Esophagus mucosa (tissue), 1 donor: ENCODE data around the gene FOXF1. TPM values are rescaled to one million over a fixed set of nuclear protein-coding genes. Genes with fewer than 3 reads are reported as not detected.

Experiments used
- ATAC-seq: fragments of 200-7000 bp; cut with Tn5 transposase; one replicate; pipeline ENCODE4 v1.9.1; 2020
- total RNA-seq: library from RNA; stranded (reverse); gene quantifications from one replicate; pipeline ENCODE4 v1.2.4, GENCODE V29; 2023
- donor health status: DM: yes; HTN: yes; CAD: no.

Gene FOXF1
- total RNA-seq, 1 donor from 2014 or later = 0.68 TPM

DNA sequence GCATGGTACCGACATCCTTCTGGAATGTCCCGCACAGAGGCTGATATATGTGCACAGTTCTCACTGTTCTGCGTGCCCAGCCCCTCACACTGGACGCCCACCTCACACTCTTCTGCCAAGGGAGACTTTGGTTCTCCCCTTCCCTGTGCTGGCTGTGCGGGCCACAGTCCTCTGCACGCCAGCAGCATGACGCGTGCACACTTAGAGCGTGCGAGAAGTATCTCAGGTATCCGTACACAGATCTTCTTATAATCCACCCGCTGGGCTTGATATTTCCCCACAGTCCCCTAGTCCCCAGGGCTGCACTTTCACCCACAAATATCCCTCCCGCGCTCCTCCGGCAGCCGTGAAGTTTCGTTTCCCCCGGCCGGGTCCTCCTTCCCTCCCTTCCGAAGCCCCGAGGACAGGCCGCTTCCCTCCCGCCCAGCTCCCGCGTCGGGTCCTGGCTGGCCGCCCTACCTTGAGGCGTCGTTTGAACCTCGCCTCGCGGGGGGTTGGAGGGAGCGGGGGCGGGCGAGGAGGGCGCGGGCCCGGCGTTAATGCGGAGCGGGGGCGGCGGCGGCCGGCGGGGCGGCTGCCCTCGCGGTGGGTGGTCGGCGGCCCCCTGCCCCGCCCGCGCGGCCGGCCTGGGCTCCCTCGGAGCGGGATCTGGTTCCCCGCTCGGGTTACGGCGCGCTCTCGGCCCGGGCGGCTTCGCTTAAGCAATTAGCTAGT lies 5.0 kb upstream of the FOXF1 start:
- no peak for ATAC-seq

DNA sequence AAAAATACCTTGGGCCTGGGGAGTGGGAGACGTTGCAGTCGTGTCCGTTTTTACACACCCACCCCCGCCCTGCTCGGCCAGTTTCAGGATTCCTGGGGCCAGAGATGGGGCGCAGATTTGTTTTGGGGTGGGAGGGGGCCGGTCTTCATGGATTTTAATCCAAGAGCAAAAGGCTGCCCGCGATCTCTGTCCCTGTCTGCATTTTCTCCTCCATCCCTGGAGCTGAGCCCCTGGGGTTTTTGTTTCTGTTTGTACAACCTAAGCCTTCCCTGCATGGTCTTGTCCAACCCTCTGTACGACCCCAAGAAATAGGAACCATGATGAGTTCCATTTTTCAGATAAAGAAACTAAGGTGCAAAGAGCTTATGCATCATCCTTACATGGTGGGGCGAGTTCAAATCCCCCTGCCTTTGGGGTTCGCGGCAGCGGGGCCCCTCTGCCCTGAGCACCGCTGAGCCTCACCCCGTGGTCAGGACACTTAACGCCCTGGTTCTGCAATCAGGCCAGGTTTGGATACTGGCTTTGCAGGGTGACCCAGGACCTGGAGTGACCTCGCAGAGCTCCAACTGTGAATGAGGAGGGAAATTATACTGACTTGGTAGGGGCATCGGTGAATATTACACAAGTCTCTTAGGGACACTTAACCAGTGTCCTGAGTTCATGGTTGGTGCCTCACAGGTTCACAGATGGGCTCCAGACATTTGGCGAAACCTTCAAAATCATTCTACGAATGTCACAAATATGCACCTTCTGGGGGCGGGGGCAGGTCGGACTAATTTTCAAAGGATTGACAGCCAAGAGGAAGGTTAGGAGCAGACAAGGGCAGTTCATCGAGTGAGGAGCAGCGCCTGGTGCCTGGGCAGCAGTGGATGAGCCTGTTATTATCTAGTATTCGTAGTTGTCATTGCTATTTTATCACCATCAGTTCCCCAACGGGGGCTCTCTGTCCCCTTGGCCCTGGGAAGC lies 4.1 kb upstream of the FOXF1 start:
- ATAC-seq = no peak

DNA sequence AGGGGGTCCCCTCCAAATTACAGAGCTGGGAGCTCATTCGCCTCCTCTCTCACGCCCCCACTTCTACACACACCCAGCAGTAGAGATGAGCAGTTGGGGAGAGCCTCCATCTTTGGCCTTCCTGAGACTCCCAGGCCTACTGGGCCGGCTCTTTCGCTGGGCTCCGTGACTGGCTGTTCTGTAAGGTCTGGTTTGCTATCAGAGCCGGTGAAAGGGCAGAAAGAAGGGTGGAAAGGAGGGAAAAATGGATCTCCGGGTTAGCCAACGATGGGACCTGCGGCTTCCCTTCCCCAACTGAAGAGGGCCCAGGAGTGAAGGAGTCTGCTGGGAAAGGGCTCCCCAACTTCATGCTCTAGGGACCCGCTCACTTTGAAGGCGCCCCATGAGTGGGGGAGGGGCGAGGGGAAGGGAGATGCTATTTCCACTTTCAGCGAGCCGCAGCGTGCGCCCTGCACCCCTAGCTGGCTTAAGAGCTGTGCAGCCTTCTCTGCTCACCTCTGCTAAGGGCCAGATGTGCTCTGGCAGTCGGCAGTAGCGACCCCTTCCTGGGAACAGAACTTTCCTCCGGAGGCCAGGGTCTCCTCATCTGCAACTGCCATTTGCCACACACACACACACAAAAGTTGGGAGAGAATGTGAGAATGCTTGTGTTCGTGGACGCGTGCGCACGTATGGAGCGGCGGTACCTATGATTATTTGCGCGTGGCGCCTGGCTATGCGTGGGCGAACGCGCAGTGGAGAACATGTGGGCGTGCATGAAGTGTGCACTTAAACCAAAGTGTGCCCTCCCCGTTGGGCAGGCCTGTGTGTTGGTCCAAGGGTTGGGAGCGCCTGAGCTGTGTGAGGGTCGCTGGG lies 2.9 kb upstream of the FOXF1 start:
- no peak for ATAC-seq

DNA sequence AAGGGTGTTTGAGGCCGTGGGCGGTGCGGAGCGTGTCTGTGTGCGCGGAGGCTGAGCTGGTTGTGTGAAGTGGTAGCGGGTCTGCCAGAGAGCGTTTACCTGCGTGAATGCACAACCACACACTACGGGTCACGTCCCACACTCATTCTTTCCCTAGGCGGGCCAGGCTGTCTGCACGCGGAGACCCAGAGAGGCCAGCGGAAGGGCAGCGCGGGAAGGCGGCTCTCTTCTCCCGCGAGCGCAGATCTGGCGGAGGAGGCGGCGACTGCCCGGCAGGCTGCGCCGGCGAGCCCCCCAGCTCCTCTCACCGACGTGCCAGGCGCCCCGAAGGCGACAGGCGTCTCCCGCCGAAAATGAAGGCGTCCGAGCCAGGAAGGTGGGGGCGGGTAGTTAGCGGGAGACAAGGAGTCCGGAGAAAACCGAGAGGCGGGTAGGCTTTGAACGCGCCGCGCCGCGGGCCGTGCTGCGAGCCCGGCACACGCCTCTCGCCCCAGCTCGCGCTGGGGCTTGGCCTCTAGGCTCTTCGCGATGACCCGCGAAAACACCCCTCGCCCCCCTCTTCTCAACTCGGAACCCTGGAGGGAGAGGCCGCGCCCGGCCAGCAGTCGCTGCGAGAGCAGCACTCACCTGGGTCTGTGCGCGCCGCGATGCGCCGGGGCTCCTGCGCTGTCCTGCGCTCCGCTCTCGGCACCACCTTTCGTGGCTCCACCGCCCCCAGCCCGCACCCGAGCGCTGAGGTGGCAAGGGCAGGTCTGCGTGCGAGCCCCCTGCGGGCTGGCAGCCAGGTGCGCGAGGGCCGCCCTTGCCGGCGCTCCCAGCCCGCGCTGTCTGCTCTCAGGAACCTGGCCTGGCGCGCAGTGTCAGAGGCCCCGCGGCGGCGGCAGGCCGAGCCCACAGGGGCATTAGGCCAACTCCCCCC lies 2.0 kb upstream of the FOXF1 start:
- ATAC-seq = no peak

DNA sequence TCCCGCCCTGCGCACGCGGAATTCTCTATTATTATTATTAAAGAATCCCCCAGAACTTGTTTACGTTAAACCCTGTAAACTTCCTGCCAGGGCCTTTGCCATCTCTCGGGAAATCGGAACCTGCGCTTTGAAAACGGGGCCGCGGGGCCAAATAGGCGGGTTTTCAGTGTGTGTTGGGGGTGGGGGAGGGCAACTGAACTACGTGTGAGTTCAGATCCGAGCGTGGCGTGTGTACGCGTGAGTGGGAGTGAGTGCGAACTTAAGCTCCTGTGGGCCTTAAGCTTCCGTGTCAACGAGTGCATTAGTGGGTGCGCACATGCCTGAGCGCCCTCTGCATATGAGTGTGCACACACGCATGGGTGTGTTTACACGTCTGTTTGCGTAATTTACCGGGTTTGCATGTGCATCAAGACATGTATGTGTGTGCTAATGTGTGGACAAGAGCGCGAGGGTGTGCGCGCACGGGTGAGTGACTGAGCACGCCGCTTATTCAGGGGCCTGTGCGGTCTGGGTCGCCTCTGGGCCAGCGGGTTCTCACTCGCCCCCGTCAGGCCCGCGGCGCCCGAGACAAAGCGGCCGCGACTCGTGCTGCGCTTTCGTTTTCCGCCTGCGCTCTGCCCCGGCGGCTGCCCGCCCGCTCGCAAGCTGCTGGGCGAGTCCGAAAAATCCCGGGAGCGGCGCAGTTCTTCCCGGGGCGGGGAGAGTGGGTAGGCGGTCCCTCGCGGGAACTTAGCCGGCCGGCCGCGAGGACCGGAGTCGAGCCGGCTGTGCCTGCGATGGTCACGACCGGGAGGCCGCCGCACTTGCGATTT lies 1.2 kb upstream of the FOXF1 start:
- ATAC-seq = peak; percentile 37

DNA sequence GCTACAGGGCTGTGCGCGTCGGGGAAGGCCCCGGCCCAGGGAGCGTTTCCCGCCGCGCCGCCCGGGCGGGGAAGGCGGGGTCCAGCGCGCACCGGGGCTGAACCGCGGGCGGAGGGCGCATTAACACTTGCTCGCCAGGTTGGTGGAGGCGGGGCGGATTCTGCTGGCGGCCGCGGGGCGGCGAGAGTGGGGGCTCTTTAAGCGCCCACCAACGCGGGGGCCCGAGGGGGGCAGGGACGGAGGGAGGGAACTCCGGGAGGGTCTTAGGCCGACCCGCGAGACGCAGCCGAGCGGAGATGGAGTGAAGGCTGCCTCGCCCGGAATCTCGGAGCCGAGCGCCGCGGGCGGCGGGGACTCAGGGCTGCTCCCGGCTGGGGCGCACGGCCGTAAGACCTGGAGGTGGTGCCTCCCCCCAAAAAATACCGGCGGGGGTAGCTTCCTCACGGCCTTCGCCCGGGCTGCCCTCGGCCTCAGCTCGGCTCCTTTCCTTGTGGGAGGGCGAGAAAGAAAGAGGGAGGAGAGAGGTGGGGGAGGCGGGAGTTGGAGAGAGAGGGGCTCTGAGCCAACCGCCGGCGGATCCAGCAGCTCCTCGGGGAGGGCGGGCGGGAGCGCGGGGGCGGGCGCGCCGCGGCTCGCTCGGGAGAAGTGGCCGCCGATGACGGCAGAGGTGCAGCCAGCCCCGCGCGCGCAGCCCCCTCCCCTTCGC lies 415 bp upstream of the FOXF1 start:
- peak; percentile 30 for ATAC-seq

DNA sequence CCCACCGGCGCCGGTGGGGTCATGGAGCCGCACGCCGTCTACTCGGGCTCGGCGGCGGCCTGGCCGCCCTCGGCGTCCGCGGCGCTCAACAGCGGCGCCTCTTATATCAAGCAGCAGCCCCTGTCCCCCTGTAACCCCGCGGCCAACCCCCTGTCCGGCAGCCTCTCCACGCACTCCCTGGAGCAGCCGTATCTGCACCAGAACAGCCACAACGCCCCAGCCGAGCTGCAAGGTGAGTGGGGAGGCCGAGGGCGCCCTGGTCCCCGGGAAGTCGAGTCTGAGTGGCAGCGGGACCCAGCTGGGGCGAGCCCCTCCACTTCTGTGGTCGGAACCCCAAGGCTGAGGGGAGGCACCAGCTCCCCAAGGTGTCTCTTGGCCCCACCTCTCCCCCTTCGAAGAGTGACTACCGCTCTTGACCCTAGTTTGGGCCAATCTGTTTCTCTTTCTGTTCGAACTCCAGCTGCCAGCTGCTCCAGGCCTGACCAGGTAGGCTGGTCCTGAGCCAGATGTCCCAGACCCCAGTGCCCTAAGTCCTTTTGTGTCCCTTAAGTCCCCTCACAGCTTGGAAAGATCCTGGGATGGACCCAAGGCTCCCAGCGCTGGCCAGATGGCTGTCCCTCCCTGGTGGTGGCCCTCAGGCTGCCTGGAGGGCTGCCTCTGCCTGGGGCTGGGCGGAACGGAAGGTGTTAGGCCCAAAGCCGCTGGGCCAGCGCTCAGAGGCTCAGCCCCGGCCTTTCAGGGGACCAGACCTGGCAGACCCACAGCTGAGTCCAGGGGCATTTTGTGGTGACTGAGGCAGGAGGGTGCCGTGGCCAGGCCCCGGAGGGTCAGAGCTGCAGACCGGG lies 1.2 kb downstream of the FOXF1 start:
- ATAC-seq = no peak

DNA sequence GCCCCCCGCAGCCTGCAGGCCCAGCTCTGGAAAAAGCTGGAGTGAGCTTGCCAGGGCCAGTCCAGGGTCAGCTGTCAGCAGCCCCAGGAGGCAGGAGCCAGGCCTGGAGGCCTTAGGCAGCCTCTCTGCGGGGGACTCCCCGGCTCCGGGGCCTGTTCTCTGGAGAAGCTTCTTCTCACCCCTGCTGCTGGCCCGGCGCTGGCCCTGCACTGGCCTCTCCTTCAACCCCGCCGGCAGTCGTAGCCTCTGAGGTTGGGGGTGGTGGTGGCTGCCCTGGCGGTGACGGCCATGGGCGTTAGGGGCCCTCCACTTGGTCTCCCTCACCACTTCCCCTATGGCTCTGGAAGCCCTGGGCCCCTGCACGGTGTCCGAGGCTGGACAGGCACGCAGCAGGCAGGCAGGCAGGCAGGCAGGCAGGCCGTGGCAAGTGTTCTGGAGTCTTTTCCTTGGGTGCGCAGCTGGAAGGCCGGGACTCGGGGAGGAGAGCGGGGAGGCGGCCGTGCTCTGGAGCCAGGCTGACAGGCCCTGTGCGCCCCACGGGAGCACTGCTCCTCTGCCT lies 2.1 kb downstream of the FOXF1 start:
- no peak for ATAC-seq

DNA sequence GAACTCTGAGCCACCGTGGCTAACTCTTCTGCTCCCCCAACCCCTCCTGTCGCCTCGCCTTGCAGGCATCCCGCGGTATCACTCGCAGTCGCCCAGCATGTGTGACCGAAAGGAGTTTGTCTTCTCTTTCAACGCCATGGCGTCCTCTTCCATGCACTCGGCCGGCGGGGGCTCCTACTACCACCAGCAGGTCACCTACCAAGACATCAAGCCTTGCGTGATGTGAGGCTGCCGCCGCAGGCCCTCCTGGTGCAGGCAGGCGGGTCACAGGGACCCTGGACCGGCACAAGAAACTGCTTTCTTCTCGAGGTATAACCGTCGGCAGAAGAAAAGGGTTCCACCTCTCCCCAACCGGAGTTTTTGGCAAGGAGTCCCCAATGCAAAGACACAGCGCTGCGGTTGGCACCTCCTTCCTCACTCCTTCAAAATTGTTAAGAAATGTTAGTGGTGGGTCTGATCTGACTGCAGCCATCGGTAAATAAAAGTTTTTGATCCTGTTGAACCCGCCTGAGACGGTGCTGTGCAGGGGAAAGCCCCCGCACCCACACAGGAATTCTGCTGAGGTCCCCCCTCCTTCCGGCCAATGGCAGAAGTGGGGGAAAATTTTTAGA lies 2.6 kb downstream of the FOXF1 start:
- ATAC-seq = no peak

DNA sequence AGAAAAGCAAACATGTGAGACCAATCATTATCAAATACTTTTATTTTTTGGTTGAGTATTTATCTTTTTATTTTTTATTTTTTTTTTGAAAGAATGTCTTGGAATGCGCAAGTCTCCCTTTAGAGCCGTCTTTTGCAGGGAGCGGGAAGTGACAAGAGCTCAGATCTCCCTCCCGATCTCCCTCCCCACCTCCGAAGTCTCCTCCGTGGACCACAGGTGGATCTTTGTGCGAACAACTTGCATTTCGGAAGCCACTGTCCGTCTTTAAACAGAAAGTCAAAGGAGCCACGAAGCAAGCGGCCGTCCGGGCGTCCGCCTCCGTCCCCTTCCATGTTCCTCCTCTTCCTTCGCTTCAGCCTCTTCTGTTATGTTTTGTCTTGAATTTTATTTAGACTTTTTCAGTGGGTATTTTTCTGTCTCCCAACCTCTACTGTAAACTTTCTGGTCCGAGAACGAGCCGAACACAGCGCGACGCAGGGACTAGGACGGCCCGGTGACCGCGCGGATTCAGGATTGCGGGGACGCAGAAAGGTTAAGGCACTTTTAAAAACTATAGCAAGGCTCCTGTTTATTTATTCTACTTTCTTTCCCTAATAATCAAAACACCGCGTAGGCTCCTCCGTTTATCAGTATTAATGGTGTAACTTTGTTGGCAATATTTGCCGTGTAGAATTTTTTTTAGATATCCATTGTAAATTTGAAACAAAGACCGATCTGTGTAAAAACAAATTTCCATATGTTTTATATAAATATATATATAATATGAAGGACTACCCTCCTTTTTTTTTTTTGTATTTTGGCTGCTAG lies 3.3 kb downstream of the FOXF1 start:
- no peak for ATAC-seq

DNA sequence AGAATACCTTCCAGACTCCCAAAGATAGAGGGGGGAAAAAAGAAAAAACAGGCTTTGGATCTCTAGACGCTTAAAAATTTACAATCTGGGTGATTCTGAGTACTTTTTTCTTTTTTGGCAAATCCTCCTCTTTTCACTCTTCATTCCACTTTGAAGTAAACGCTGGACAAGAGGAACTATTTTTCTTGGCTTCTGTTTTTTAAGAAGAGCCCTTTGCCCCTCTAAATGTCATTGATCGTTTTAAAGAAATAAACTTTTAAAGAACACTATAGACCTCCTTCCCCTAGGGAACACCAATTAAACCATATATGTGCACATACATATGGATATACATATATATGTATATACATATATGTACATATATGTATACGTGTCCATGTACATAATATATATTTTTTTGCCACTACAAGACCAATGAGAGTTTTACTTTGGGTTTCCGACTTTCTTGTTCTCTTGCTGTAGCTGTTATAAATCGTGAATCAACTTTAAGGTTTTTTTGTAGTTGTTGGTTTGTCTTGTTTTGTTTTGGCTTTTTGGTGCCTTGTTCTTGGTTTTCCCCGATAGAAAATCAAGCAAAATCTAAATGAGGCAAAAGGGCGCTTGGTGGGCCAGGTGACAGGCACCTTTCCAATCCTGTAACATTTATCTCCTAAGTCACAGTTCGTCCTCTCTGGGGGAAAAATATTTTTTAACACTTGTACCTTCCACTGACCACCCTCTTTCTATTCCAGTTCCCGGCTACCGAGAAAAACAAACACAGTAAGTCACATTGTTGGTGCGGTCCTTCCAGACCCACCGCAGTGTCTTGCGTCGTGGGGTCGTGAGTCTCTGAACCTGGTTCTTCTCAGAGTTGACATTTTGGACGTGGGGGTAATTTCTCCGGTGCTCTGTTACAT lies 4.4 kb downstream of the FOXF1 start:
- no peak for ATAC-seq

DNA sequence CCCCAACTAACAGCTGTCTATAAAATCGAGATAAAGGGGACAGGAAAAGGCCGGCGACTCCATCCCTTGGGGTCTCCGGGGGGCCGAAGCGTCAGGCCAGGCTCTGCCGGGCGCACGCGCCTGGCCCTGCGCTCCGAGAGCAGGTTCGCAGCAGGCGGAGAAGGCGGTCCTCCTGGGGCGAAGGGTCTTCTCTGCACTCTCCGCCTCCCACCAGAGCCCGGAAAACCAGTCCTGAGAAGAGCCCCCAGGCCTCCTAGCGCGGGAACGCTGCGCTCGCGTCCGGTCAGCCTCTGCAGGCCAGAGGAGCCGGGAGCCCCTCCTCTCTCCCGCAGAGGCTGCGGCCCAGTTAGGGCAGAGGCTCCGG lies 5.1 kb downstream of the FOXF1 start:
- ATAC-seq = no peak

DNA sequence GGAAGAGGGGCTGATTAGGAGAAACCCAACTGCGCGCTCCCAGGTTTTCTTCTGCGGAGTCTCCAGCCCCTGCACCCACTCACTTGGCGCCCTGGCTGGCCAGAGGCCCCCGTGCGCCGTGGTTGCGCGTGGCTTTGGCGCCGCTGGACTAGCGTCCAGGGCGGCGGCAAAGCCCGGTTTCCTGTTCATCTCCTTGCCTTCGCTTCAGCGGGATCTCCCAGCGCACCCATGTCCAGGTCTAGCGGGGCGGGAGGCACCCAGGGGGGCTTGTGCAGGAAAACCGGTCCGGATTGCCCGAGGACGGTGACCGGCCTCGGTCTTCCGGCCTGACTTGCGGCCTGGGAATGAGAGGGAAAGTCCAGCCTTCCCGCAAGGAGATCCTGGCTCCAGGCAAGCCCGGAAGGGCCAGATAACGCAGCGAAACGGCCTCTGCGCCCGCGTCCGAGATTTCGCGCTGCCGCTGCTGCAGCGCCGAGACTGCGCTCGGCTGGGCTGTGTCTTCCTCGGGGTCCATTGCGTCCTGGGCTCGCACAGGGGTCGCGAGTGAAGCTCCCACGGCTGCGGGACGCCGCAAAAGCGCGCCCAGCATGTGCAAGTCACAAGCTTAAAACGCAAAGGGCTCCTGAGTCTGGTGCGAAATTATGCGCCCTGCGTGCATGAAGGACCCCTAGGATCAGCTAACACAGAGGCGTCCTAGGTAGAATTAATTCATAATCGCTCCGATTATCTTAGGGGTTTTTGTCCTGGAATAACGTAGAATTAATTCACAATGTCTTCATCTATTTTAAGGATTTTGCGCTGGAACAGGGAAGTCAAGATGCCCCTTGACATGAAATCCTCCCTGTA lies 5.7 kb downstream of the FOXF1 start:
- ATAC-seq = no peak

DNA sequence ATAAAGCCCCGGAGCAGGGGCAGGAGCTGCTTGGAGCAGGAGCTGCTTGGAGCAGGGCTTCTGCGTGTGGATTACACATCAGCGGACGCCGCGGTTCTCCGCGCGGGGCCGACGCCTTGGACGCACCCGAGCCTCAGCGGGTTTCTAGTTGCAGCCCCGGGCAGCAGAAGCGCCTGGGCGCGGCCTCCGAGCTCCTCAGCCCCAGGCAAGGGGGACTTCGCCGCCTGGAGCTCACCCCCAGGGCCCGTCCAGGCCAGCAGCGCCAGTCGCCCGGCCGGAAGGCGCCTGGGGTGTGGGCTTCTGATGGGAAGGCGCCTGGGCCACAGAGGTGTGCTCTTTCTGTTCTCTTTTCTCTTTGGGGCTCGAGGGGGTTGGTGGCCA lies 6.3 kb downstream of the FOXF1 start:
- no peak for ATAC-seq

DNA sequence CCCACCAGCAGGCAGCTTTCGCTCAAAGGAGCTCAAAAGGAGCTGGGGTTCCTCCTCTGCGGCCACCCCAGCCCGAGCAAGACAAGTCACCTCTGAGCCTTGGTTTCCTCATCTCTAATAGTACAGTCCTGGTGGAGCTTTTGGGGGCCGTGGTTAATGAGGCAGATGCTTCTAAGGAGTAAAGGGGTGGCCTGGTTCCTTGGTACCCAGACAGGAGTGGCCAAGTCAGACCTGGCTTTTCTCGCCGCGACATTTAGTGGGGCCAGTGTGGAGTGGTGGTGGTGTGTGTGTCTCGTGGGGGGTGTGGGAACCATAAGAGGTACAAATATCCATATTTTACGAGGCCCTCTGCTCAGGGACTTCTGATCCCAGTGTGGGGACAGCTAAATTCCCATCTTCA lies 6.7 kb downstream of the FOXF1 start:
- no peak for ATAC-seq
